Chondrocyte (in vitro differentiated cells): ENCODE data around the gene LLGL1. TPM values are rescaled to one million over a fixed set of nuclear protein-coding genes. Genes with fewer than 3 reads are reported as not detected.
A peak's percentile ranks its signal among the peaks of the same experiment; 100 is the strongest.

ENCODE experiments used
- DNase-seq: peaks from one replicate; pipeline ENCODE4 v3.0.0; 2021; ENCODE audit warnings: mixed read lengths, low spot score
- H3K27ac Mint-ChIP-seq: one replicate; pipeline ENCODE4 v1.8.0; 2021; ENCODE audit warnings: mild to moderate bottlenecking, moderate library complexity, mixed read lengths; ENCODE audit not compliant: unreplicated experiment
- H3K27me3 Mint-ChIP-seq: 2 replicates; pipeline ENCODE4 v1.8.0; 2021; ENCODE audit warnings: low read depth, mixed read lengths
- H3K36me3 Mint-ChIP-seq: 2 replicates; pipeline ENCODE4 v1.8.0; 2021; ENCODE audit warnings: low read depth, mixed read lengths
- H3K4me1 Mint-ChIP-seq: 2 replicates; pipeline ENCODE4 v1.8.0; 2021; ENCODE audit warnings: low read depth, mild to moderate bottlenecking, mixed read lengths
- H3K4me3 Mint-ChIP-seq: one replicate; pipeline ENCODE4 v1.8.0; 2021; ENCODE audit warnings: mild to moderate bottlenecking, moderate library complexity, mixed read lengths; ENCODE audit not compliant: unreplicated experiment
- H3K9me3 Mint-ChIP-seq: 2 replicates; pipeline ENCODE4 v1.8.0; 2021; ENCODE audit warnings: low read depth, mixed read lengths
- CTCF ChIP-seq: fragments of 200-600 bp; sonication (generic); IDR thresholded peaks from 2 replicates; pipeline ENCODE4 v1.5.0; 2021; ENCODE audit warnings: antibody characterized with exemption, mild to moderate bottlenecking, moderate library complexity
- total RNA-seq: library from RNA; stranded (reverse); gene quantifications from 3 replicates; pipeline ENCODE4 v1.2.1, GENCODE V29; 2021

LLGL1 gene
- total RNA-seq, 1 donor from 2014 or later: 38.7 TPM

- no peak overlapping the region for H3K4me3 Mint-ChIP-seq
Observed at GRCh38 chr17:18179804-18180203, 45.6 kb upstream of the LLGL1 start.

GRCh38 chr17:18181358-18181757, 44.1 kb upstream of the LLGL1 start:
- DNase-seq: no peak
- Mint-ChIP-seq H3K36me3 (no peaks in the 10 kb centered on the region), H3K4me3 (no peak overlapping the region), H3K27ac (no peak overlapping the region), H3K27me3 (no peaks in the 10 kb centered on the region), H3K4me1 (peaks cover 27% of the 10 kb centered on the region), H3K9me3 (no peaks in the 10 kb centered on the region)
- no peak for TF ChIP-seq CTCF

More at GRCh38 chr17:18179804-18180203, 45.6 kb upstream of the LLGL1 start:
- H3K27ac Mint-ChIP-seq: no peak overlapping the region
- H3K36me3 Mint-ChIP-seq: no peaks in the 10 kb centered on the region
- no peaks in the 10 kb centered on the region for H3K9me3 Mint-ChIP-seq
- H3K27me3 Mint-ChIP-seq: no peaks in the 10 kb centered on the region
- H3K4me1 Mint-ChIP-seq: peaks cover 11% of the 10 kb centered on the region
- TF ChIP-seq CTCF: no peak
- DNase-seq: no peak

- peak overlapping the region; percentile 99 for H3K27ac Mint-ChIP-seq
- H3K4me3 Mint-ChIP-seq: peak overlapping the region; percentile 92
- no peak for DNase-seq
- no peak for TF ChIP-seq CTCF
- peaks cover 36% of the 10 kb centered on the region for H3K4me1 Mint-ChIP-seq
- H3K36me3 Mint-ChIP-seq: peaks cover 3% of the 10 kb centered on the region
- no peaks in the 10 kb centered on the region for H3K9me3 Mint-ChIP-seq
- H3K27me3 Mint-ChIP-seq: no peaks in the 10 kb centered on the region
Observed at GRCh38 chr17:18182110-18182977, 43.1 kb upstream of the LLGL1 start.

GRCh38 chr17:18182978-18183333, 42.5 kb upstream of the LLGL1 start:
- Mint-ChIP-seq H3K4me3 (peak overlapping the region; percentile 92), H3K36me3 (peaks cover 3% of the 10 kb centered on the region), H3K4me1 (peaks cover 42% of the 10 kb centered on the region), H3K27me3 (no peaks in the 10 kb centered on the region), H3K9me3 (no peaks in the 10 kb centered on the region), H3K27ac (peak overlapping the region; percentile 99)
- no peak for TF ChIP-seq CTCF
- no peak for DNase-seq

- DNase-seq: peak; percentile 98
- H3K9me3 Mint-ChIP-seq: no peaks in the 10 kb centered on the region
- H3K27me3 Mint-ChIP-seq: no peaks in the 10 kb centered on the region
- TF ChIP-seq CTCF: peak; percentile 71
- H3K27ac Mint-ChIP-seq: peak within 1 kb of the TSS; percentile 99
- H3K4me3 Mint-ChIP-seq: peak within 1 kb of the TSS; percentile 92
- peaks cover 8% of the 10 kb centered on the region for H3K36me3 Mint-ChIP-seq
- H3K4me1 Mint-ChIP-seq: peaks cover 48% of the 10 kb centered on the region
Observed at GRCh38 chr17:18183334-18184142, 41.9 kb upstream of the LLGL1 start, which contains the start of gene ALKBH5. TSS of gene ALKBH5 (plus strand) at chr17:18183828. CDS start at chr17:18184244, 416 bp downstream.
